Measurements from ENCODE around the gene KIAA0825. TPM values are rescaled to one million over a fixed set of nuclear protein-coding genes. Genes with fewer than 3 reads are reported as not detected.

KIAA0825 gene
- total and polyA plus RNA-seq, 2 of the 8 experiments (the other 6 are each of a cell fraction or from before 2014, with no cell fraction given), result 0.60 to 1.0 TPM

- Histone ChIP-seq H3K18ac (ENCODE audit: extremely low read depth, low read length) (no peak overlapping the region), H3K23me2 (ENCODE audit: low read depth, low read length) (no peaks in the 10 kb centered on the region), H4K5ac (ENCODE audit: insufficient read length, low read depth, low read length) (no peak overlapping the region), H2BK120ac (replicated peaks; ENCODE audit: low read depth, low read length) (no peak overlapping the region), H3K27me3 (replicated peaks in 1 of 4; ENCODE audit: control insufficient read depth in 3 of 4, extremely low read depth in 1 of 4, insufficient read depth in 3 of 4, low read length in 3 of 4) (no peaks in the 10 kb centered on the region), H3K23ac (ENCODE audit: insufficient read length) (no peak overlapping the region), H3K79me2 (ENCODE audit: control insufficient read depth in 1 of 2, insufficient read depth in 2 of 2, low read length in 2 of 2) (peaks cover 0 to 90% of the 10 kb centered on the region in 2 experiments; a peak in 2 of 4 replicates), H3K36me3 (ENCODE audit: control insufficient read depth in 2 of 4, insufficient read depth in 4 of 4, low read length in 3 of 4) (peaks cover 0 to 23% (median 10%) of the 10 kb centered on the region in 4 experiments; a peak in 2 of 8 replicates), H3K14ac (ENCODE audit: insufficient read length) (no peak overlapping the region), H2BK15ac (ENCODE audit: low read length) (no peak overlapping the region), H2BK12ac (ENCODE audit: low read depth, low read length) (no peak overlapping the region), H3K56ac (replicated peaks; ENCODE audit: insufficient read length, low read depth, low read length) (no peak overlapping the region), H3K27ac (ENCODE audit: low read depth, low read length) (no peak overlapping the region), H2AK5ac (ENCODE audit: low read depth, low read length) (no peak overlapping the region), H4K8ac (ENCODE audit: extremely low read depth, insufficient read depth, low read length) (no peak overlapping the region), H2BK20ac (ENCODE audit: low read length) (no peak overlapping the region), H3K79me1 (ENCODE audit: low read depth, low read length) (no peaks in the 10 kb centered on the region; the same call in 1 of the 2 replicates), H3K9ac (replicated peaks in 1 of 4; ENCODE audit: extremely low read depth in 1 of 4, low read depth in 3 of 4, low read length in 3 of 4) (no peak overlapping the region), H3K4me3 (ENCODE audit: extremely low read depth in 1 of 4, insufficient read depth in 2 of 4, low read depth in 3 of 4, low read length in 4 of 4) (no peak overlapping the region), H2AFZ (ENCODE audit: low read length) (no peak overlapping the region), H4K20me1 (replicated peaks in 1 of 2; ENCODE audit: control insufficient read depth in 1 of 2, insufficient read depth in 2 of 2, low read length in 2 of 2) (no peaks in the 10 kb centered on the region), H4K91ac (replicated peaks; ENCODE audit: insufficient read length, low read length) (no peak overlapping the region), H3K4ac (replicated peaks; ENCODE audit: insufficient read length, low read depth, low read length) (no peak overlapping the region), H3K4me2 (ENCODE audit: insufficient read depth in 1 of 2, low read depth in 2 of 2, low read length in 2 of 2) (no peak overlapping the region), H3K4me1 (replicated peaks in 1 of 4; ENCODE audit: control insufficient read depth in 3 of 4, insufficient read depth in 4 of 4, low read length in 3 of 4) (no peaks in the 10 kb centered on the region), H3K9me3 (ENCODE audit: insufficient read depth in 2 of 2, low read depth in 1 of 2, low read length in 1 of 2) (peaks cover 0 to 12% of the 10 kb centered on the region in 2 experiments; a peak in 3 of 4 replicates), H2BK5ac (ENCODE audit: low read depth, low read length) (no peak overlapping the region)
- WGBS, 2 experiments (ENCODE audit: extremely low coverage in 1 of 2, insufficient coverage in 1 of 2, insufficient read length in 1 of 2, insufficient replicate concordance in 2 of 2, low coverage in 1 of 2, low lambda C conversion rate in 2 of 2, missing lambda C conversion rate in 1 of 2), result 94% methylated on average over 1 of the region's 1 CpG; no CpG with 5 or more reads in 1 of the 2 experiments
- TF ChIP-seq BCL11A (IDR thresholded peaks at IDR 0.05; ENCODE audit: low read depth in 2 of 2, low read length in 2 of 2) (no peak), CBX5 (IDR thresholded peaks at IDR 0.05; ENCODE audit: low read depth, low read length) (no peak), EZH2 (IDR thresholded peaks at IDR 0.05; ENCODE audit: low read depth, low read length, severe bottlenecking) (no peak), POLR2A (IDR thresholded peaks at IDR 0.05; ENCODE audit: control extremely low read depth in 1 of 2, low read depth in 2 of 2, low read length in 2 of 2) (no peak), GABPA (IDR thresholded peaks at IDR 0.05; ENCODE audit: borderline replicate concordance, insufficient read depth, low read length) (no peak), SP4 (IDR thresholded peaks at IDR 0.05; ENCODE audit: low read length) (no peak), NRF1 (IDR thresholded peaks at IDR 0.05; ENCODE audit: low read depth, low read length) (no peak), ZNF274 (IDR thresholded peaks at IDR 0.05; ENCODE audit: borderline replicate concordance, extremely low read depth, low read length) (no peak), YY1 (IDR thresholded peaks at IDR 0.05; ENCODE audit: low read depth, low read length) (no peak)
- POLR2A ChIA-PET (ENCODE audit: partially characterized antibody), result interaction anchor here (0.8 kb wide), 1 partner anchor 27 kb away, joined by 3 read pairs; no protein-coding TSS in a partner anchor
- DNase-seq (ENCODE audit: low read depth in 1 of 2, low spot score in 2 of 2) (no peak), FAIRE-seq (no peak)
- CTCF ChIA-PET (ENCODE audit: partially characterized antibody), result no interaction called here
Observed at GRCh38 chr5:94329115-94329514, 289.3 kb downstream of the KIAA0825 start.
